Smooth muscle cell (in vitro differentiated cells): ENCODE measurements around the gene DLG2. TPM values are rescaled to one million over a fixed set of nuclear protein-coding genes. Genes with fewer than 3 reads are reported as not detected.

Source experiments
- DNase-seq: peaks from one replicate; lab custom pipeline; 2025; ENCODE audit not compliant: unreplicated experiment; lab: John Stamatoyannopoulos, UW
- H2AFZ ChIP-seq: fragments of 200-600 bp; sonication (generic); 2 replicates; pipeline ENCODE4 v1.6.0; 2016; ENCODE audit warnings: antibody characterized with exemption, low read depth, mild to moderate bottlenecking
- H3F3A ChIP-seq: fragments of 200-600 bp; sonication (generic); 2 replicates; pipeline ENCODE4 v1.6.0; 2017; ENCODE audit warnings: antibody characterized with exemption, low read depth
- H3K27ac ChIP-seq: fragments of 200-600 bp; sonication (generic); 2 replicates; pipeline ENCODE4 v1.5.1; 2016; ENCODE audit warnings: low read depth, mild to moderate bottlenecking
- H3K27me3 ChIP-seq: fragments of 200-600 bp; sonication (generic); 2 replicates; pipeline ENCODE4 v1.6.1; 2016; ENCODE audit warnings: low read depth, mild to moderate bottlenecking
- H3K36me3 ChIP-seq: fragments of 200-600 bp; sonication (generic); 2 replicates; pipeline ENCODE4 v1.5.1; 2016; ENCODE audit warnings: low read depth
- H3K4me1 ChIP-seq: fragments of 200-600 bp; sonication (generic); 2 replicates; pipeline ENCODE4 v1.5.1; 2016; ENCODE audit warnings: low read depth
- H3K4me2 ChIP-seq: fragments of 200-600 bp; sonication (generic); 2 replicates; pipeline ENCODE4 v1.6.0; 2016; ENCODE audit warnings: mild to moderate bottlenecking
- H3K4me3 ChIP-seq: fragments of 200-600 bp; sonication (generic); 2 replicates; pipeline ENCODE4 v1.5.1; 2016; ENCODE audit warnings: mild to moderate bottlenecking
- H3K79me2 ChIP-seq: fragments of 200-600 bp; sonication (generic); 2 replicates; pipeline ENCODE4 v1.6.0; 2016; ENCODE audit warnings: low read depth, mild to moderate bottlenecking
- H3K9ac ChIP-seq: fragments of 200-600 bp; sonication (generic); 2 replicates; pipeline ENCODE4 v1.6.0; 2016; ENCODE audit warnings: low read depth
- H3K9me3 ChIP-seq: fragments of 200-600 bp; sonication (generic); replicated peaks from 2 replicates; pipeline ENCODE4 v1.5.1; 2016; ENCODE audit warnings: low read depth
- H4K20me1 ChIP-seq: fragments of 200-600 bp; sonication (generic); 2 replicates; pipeline ENCODE4 v1.6.0; 2016; ENCODE audit warnings: low read depth
- WGBS: methylation state at CpG from one replicate; pipeline ENCODE4 v1.1.7; 2016; ENCODE audit warnings: low lambda C conversion rate; 5-methylcytosine and 5-hydroxymethylcytosine counted together
- polyA plus RNA-seq: library from polyadenylated mRNA; unstranded; fragments of >200 nt; fragmentation: Nextera tagmentation; extraction: Ambion mirVana; gene quantifications from 2 replicates; pipeline ENCODE4 v1.2.1, GENCODE V29; 2016
- total RNA-seq: library from RNA; depleted of rRNA; stranded (reverse); fragments of >200 nt; gene quantifications from 2 replicates; pipeline ENCODE4 v1.2.3, GENCODE V29; 2014
- TF ChIP-seq, protein P1 (sequence below): fragments of 200-600 bp; sonication (generic); IDR thresholded peaks from 2 replicates; pipeline ENCODE4 v1.5.1; 2017; ENCODE audit warnings: borderline replicate concordance, mild to moderate bottlenecking, antibody characterized with exemption; ENCODE audit not compliant: insufficient read depth, poor library complexity, severe bottlenecking

The DLG2 gene
- total and polyA plus RNA-seq, 2 experiments from 2014 or later: 0.74 to 1.1 TPM

DNA sequence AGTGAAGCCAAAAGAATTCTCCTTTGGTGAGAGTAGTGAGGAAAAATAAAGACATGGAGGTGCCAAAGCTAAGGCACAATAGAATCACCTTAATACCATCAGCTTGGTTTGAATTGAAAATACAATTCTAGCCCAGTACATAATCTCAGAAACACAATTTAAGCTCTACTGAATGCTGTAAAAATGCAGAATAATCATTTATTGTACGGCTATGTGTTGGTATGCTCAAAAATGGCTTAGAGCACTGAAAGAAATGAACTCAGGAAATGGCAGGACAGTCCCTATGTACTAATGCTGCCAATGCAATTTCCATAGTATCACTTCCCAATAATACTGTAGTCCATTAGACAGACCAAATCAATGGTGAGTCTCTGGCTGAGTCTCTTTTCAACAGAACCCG lies 798.5 kb downstream of the DLG2 start:
- TF ChIP-seq, protein P1, sequence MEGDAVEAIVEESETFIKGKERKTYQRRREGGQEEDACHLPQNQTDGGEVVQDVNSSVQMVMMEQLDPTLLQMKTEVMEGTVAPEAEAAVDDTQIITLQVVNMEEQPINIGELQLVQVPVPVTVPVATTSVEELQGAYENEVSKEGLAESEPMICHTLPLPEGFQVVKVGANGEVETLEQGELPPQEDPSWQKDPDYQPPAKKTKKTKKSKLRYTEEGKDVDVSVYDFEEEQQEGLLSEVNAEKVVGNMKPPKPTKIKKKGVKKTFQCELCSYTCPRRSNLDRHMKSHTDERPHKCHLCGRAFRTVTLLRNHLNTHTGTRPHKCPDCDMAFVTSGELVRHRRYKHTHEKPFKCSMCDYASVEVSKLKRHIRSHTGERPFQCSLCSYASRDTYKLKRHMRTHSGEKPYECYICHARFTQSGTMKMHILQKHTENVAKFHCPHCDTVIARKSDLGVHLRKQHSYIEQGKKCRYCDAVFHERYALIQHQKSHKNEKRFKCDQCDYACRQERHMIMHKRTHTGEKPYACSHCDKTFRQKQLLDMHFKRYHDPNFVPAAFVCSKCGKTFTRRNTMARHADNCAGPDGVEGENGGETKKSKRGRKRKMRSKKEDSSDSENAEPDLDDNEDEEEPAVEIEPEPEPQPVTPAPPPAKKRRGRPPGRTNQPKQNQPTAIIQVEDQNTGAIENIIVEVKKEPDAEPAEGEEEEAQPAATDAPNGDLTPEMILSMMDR: no peak
- WGBS: 100% methylated on average over 2 of the region's 2 CpGs

DNA sequence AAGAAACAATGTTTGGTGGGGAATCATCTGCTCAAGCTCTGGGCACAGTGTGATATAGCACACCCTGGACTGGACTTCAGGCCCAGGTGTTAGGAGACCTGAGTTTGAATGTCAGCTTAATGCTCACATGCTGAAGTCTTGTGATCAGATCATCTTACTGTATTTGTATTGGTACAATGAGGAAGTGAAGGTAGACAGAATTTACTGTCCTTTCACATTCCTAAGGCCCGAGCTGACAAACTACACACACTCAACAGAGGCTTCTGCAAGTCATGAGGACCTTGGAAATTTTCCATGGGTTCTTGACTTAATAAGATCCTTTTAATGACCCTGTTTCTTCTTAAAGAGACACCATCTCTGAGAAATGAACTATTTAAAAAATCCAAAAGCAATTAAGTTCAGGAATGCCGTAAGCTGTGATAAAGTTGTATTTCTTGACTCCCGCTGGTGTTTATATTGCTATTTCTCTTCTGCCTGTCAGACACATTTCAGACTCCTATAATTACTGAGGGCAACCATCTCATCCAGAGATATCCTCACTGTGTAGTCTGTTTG lies 802.0 kb downstream of the DLG2 start:
- Histone ChIP-seq H3K4me1 (no peaks in the 10 kb centered on the region), H4K20me1 (no peaks in the 10 kb centered on the region), H3K9me3 (no peaks in the 10 kb centered on the region), H3F3A (no peaks in the 10 kb centered on the region), H3K36me3 (no peaks in the 10 kb centered on the region), H3K27ac (no peak overlapping the region), H2AFZ (no peak overlapping the region), H3K27me3 (no peaks in the 10 kb centered on the region), H3K79me2 (no peaks in the 10 kb centered on the region), H3K9ac (no peak overlapping the region), H3K4me2 (no peak overlapping the region), H3K4me3 (no peak overlapping the region)
- WGBS: 49% methylated on average over 3 of the region's 3 CpGs
- no peak for DNase-seq
- TF ChIP-seq, protein P1: no peak

More for the DNA sequence above, 798.5 kb downstream of the DLG2 start:
- Histone ChIP-seq H3K27me3 (no peaks in the 10 kb centered on the region), H3F3A (no peaks in the 10 kb centered on the region), H3K9me3 (no peaks in the 10 kb centered on the region), H3K9ac (no peak overlapping the region), H3K79me2 (no peaks in the 10 kb centered on the region), H4K20me1 (no peaks in the 10 kb centered on the region), H2AFZ (no peak overlapping the region), H3K4me1 (no peaks in the 10 kb centered on the region), H3K4me3 (no peak overlapping the region), H3K4me2 (no peak overlapping the region), H3K27ac (no peak overlapping the region), H3K36me3 (no peaks in the 10 kb centered on the region)
- DNase-seq: no peak

DNA sequence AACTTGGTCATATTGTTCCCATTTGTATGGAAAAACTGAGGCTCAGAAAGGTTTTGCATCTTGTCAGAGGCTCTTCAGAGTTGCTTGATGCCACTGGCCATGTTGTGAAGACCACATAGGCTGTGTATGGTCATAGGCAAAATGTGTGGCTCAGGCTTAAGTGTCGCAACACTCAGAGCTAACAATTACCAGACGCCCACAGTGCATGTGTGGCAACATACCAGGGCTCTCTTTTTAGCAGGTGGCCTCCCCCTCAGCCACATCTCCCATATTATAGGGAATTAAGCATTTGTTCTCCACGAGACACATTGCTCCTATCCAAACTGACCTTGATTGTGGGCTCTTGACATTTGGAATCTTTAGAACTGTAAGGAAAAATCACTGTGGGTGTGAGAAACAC lies 802.5 kb downstream of the DLG2 start:
- Histone ChIP-seq H3K9ac (no peak overlapping the region), H3K27me3 (no peaks in the 10 kb centered on the region), H3K4me3 (no peak overlapping the region), H3F3A (no peaks in the 10 kb centered on the region), H3K9me3 (no peaks in the 10 kb centered on the region), H3K4me1 (peaks cover 1% of the 10 kb centered on the region), H3K36me3 (no peaks in the 10 kb centered on the region), H3K79me2 (no peaks in the 10 kb centered on the region), H2AFZ (no peak overlapping the region), H3K27ac (no peak overlapping the region), H4K20me1 (no peaks in the 10 kb centered on the region), H3K4me2 (no peak overlapping the region)
- DNase-seq: no peak
- WGBS: 81% methylated on average over 3 of the region's 3 CpGs
- TF ChIP-seq, protein P1: no peak

DNA sequence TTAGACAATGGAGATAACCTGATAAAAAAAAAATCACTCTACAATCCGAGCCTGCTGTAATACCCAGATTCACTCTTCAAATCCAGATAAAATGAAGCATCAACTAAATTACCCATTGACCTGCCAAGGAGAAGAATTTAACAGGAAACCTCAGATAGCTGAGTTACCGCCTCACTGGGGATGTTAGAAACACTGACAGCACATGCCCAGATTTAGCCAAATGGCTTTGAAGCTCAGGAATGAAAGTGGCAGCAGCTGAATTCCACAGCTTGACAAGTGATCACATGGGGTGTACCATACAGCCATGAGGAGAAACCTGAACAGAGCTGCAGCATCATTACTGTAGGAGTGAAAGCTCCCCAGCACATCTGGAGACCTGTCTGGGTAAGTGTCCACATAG lies 807.6 kb downstream of the DLG2 start:
- no peaks in the 10 kb centered on the region for H4K20me1 ChIP-seq
- H3K9ac ChIP-seq: no peak overlapping the region
- H3K4me2 ChIP-seq: no peak overlapping the region
- TF ChIP-seq, protein P1: no peak
- no peak overlapping the region for H3K4me3 ChIP-seq
- 80% methylated on average over 2 of the region's 2 CpGs for WGBS
- H3K9me3 ChIP-seq: no peaks in the 10 kb centered on the region
- H3K36me3 ChIP-seq: no peaks in the 10 kb centered on the region
- H3F3A ChIP-seq: no peaks in the 10 kb centered on the region
- DNase-seq: no peak
- H3K79me2 ChIP-seq: no peaks in the 10 kb centered on the region
- H3K27ac ChIP-seq: no peak overlapping the region
- peaks cover 7% of the 10 kb centered on the region for H3K4me1 ChIP-seq
- H2AFZ ChIP-seq: no peak overlapping the region
- no peaks in the 10 kb centered on the region for H3K27me3 ChIP-seq
